Measurements from ENCODE around the gene STX2.

- no peak for TF ChIP-seq CTCF (conservative IDR thresholded peaks at IDR 0.05; ENCODE audit: low read length)
- no peak for TF ChIP-seq EZH2phosphoT487 (IDR thresholded peaks at IDR 0.05; ENCODE audit: borderline replicate concordance)
Observed at GRCh38 chr12:130788515-130788914, 50.5 kb downstream of the STX2 start.

Measured in Loucy (cell line).